Measurements from ENCODE around the gene BCL11B.
A peak's percentile ranks its signal among the peaks of the same experiment; 100 is the strongest.

Gene BCL11B

GRCh38 chr14:99271951-99272631, at the start of gene BCL11B:
TSS of gene BCL11B (minus strand) at chr14:99272197. CDS start at chr14:99271218, 979 bp downstream.
- peak; percentile 92 for DNase-seq

- no peak for DNase-seq
Measured at GRCh38 chr14:99321236-99321925, 49.4 kb upstream of the BCL11B start.

DNA sequence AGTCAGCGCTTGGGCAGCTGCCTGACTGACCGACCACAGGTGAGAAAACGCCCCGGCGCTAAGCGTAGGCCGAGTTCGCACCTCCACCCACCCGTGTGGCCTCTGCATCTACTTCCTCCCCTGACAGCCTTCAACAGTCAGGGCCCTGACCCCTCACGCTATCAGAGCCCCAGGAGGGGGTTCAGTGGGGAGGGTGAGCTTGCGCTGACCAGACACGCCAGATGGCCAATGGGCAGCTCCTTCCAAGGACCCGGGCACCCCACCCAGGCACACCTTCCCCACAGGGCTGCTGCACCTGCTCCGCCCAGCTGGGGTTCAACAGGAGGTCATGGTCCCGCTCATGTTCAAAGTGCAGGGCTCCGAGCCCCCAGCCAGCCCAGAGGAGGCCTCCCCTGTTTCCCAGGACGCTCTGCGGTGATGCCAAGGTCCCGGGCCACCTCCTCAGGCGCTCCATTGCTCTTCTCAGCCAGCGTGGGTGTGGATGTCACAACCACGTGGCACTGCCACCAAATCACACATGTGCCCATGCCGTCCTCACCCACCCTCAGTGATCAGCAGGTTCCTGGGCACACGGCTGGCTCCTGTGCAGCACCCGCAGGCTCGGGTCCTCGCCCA, 48.7 kb upstream of the BCL11B start:
- no peak for DNase-seq

DNA sequence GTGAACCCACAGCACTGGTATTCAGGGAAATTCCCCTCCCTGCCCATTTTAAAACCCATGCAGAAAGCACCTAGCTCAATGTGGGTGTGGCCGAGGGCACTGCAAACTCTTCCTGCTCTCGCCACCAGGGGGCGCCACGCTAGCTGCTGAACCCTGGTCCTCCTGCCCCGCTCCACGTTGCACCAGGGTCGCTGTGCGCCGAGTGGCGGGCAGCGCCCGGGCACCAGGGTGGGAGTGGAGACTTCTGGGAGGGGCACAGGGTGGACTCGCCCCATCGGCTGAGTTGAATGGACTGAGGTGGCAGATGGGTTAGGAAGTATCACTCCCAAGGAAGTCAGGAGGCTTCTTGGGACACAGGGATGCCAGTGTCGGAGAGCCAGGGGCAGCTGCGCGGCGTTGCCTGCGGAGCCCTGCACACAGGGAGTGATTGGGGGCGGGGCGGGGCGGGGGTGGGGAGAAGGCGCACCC, 48.1 kb upstream of the BCL11B start:
- DNase-seq, result no peak

GRCh38 chr14:99318959-99319295, 46.9 kb upstream of the BCL11B start:
- no peak for DNase-seq

DNA sequence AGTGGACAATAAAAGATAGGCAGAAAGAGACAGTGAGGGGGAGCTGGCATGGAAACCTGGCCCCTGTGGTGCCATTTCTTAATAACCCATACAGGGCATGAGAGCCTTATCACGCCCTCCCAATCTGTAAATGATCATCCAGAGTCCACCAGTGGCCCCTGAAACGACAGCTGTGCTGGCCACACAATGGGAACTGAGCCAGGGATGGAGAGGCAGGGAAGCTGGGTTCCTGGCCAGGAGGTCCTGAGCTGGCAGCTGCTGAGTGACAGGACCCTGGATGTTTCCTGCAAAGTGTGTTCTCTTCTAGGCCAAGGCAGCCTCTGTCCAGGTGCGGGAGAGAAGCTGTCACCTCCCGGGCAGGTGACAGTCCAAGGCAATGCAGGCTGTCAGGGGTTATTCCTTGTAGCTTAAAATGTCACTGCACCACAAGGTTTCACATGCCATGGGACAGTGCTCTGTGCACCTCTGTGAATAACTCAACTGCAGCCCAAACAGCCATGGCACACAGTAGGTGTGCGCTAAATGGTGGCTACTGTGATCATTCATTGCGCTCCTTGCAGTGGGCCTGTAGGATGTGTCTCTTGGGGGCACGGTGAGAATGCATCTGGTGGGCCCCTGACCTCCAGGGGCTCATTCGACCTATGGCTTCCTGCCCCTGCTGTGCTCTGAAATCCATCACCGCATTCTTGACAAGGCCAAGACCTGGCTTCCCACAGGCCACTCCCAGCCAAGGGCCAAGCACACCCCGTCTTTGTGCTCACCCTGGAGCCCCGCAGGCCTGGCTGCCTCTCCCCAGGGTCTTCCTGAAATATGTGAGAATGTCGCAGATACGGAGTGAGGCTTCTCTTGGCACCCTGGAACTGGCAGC, 46.3 kb upstream of the BCL11B start:
- no peak for DNase-seq

- no peak for DNase-seq
Measured at GRCh38 chr14:99317231-99318090, 45.5 kb upstream of the BCL11B start.

DNA sequence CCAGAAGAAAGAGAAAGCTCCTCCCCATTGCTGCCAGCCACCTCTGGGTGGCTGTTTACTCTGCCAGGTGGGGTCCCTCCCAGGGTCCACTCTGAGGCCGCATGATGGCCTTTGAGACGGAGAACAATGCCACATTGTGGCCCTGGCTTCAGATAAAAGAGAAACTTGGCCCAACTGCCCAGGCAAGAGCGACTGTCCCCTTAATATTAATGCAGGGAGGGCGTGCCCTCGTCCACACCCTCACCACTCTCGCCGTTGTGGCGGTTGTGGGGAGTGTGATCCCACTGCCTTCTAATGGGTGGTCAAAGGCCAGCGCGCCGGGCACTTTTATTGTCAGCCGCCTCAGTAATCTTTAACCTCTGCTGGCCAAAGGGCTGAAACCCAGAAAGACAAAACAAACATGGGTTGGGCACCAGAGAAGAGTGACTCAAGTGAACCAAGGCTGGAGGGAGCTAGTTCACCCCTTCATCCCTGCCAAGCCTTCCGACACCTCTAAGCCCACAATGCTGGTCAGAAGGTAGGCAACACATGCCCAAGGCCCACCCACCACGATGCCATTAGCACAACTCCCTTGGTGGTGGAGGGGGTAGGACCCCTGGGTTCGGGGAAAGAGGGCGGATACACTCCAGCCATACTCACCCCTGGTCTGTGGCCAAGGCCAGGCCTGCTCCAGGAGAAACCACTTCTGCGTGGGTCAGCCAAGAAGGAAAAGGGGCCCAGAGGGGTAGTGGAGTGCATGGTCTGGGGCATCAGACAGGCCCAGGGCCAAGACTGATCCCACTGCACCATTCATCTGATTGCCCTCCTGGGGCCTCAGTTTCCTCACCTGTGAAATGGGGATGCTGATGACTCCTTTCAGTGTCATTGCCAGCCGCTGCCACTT, 44.5 kb upstream of the BCL11B start:
- DNase-seq, result no peak

DNA sequence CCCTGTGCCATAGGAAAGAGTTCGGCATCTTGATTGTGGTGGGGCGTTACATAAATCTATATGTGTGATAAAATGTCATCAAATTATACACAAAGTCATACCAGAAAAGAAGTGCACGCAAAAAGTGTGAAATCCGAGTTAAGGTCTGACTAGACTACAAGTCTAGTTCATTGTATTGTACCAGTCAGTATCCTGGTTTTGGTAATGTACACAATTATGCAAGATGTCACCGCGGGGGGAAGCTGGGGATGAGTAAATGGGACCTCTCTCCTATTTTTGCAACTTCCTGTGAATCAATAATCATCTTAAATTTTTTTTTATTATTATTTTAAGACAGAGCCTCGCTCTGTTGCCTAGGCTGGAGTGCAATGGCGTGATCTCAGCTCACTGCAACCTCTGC, 43.2 kb upstream of the BCL11B start:
- no peak for DNase-seq

GRCh38 chr14:99314623-99315022, 42.6 kb upstream of the BCL11B start:
- DNase-seq, result no peak

- DNase-seq, result no peak
Measured at GRCh38 chr14:99313234-99313633, 41.2 kb upstream of the BCL11B start.

DNA sequence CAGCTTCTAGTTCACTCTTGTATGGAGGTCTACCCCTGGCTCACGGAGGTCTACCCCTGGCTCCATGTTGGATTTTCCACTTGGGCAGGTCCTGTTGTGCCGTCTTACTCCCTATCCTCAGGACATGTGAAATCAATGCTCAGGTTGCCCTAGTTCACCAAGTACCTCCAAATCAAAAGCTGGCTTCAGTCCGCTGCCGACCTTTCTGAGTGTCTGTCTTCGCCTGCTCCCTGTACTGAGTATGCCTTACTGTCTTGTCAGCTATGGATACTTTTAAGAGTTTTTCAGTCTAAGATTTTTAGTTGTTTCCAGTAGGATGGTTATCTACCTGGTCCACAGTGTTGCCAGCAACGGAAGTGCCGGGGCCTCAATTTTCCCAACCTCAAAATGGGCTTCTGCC, 40.1 kb upstream of the BCL11B start:
- DNase-seq, result no peak

DNA sequence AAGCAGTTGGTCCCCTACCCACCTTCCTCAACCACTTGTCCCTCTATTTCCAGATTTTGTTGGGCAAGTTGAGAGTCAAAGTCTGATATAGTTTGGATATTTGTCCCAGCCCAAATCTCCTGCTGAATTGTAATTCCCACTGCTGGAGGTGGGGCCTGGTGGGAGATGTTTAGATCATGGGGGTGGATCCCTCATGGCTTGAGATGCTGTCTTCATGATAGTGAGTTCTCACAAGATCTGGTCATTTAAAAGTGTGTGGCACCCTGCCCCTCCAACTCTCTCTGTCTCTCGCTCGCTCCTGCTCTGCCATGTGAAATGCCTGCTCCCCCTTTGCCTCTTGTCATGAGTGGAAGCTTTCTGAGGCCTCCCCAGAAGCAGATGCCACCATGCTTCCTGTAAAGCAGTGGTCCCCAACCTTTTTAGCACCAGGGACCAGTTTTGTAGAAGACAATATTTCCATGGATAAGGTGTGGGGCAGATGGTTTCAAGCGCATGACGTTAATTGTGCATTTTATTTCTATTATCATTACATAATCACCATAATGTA, 37.3 kb upstream of the BCL11B start:
- DNase-seq, result no peak

- DNase-seq, result no peak
Measured at GRCh38 chr14:99304208-99304607, 32.2 kb upstream of the BCL11B start.

GRCh38 chr14:99300190-99300589, 28.2 kb upstream of the BCL11B start:
- no peak for DNase-seq

DNA sequence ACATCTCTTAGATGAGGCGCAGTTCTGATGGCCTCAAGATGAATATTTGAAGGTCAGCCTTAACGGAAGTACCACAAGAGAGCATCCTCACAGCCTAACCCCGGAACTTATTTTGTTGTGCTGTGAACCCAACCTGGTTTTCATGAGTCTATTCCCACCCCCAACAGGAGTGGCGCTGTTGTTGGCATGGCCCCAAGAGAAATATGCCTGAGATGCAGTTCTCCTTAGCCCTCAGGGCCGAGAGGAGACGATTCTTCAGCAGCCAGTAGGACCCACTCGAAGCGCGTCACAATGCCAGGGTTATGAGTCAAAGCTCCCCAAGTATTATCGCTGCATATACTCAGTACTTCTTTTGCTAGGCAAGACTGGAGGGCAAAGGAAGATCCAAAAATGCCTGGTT, 24.5 kb upstream of the BCL11B start:
- DNase-seq, result no peak

GRCh38 chr14:99289394-99290189, 17.6 kb upstream of the BCL11B start:
- no peak for DNase-seq

GRCh38 chr14:99288948-99289347, 17.0 kb upstream of the BCL11B start:
- DNase-seq, result no peak

- DNase-seq, result no peak
Measured at GRCh38 chr14:99287269-99287942, 15.4 kb upstream of the BCL11B start.
